Suprapubic skin (tissue), 4 donors: Measurements from ENCODE around the gene TMSB15C.

Experiments
- EP300 ChIP-seq: sonication (generic); formaldehyde crosslinking; IDR thresholded peaks from one replicate; pipeline ENCODE4 v1.6.1; 2017; ENCODE audit warnings: antibody characterized with exemption
- POLR2A ChIP-seq, 2 donors: fragments of 450-650 bp; IDR thresholded peaks; one replicate each; pipeline ENCODE4 v1.6.1; 2017; ENCODE audit warnings: antibody characterized with exemption in 2 of 2, mild to moderate bottlenecking in 2 of 2, moderate library complexity in 2 of 2
- POLR2AphosphoS5 ChIP-seq, 3 donors: sonication (generic); formaldehyde crosslinking; IDR thresholded peaks; one replicate each; pipeline ENCODE4 v1.6.1; 2017; ENCODE audit warnings: antibody characterized with exemption in 3 of 3
- TF ChIP-seq, protein P1 (sequence below), 2 donors: fragments of 200-600 bp in 1 of 2; fragments of 450-650 bp in 1 of 2; sonication (generic) in 1 of 2; IDR thresholded peaks; one replicate each; pipeline ENCODE4 v1.5.1; 2016 to 2019; ENCODE audit warnings: antibody characterized with exemption in 2 of 2, mild to moderate bottlenecking in 1 of 2, moderate library complexity in 1 of 2

- TF ChIP-seq POLR2A (IDR thresholded peaks at IDR 0.05) (no peak), EP300 (no peak), POLR2AphosphoS5 (IDR thresholded peaks at IDR 0.05) (no peak)
- TF ChIP-seq, protein P1, sequence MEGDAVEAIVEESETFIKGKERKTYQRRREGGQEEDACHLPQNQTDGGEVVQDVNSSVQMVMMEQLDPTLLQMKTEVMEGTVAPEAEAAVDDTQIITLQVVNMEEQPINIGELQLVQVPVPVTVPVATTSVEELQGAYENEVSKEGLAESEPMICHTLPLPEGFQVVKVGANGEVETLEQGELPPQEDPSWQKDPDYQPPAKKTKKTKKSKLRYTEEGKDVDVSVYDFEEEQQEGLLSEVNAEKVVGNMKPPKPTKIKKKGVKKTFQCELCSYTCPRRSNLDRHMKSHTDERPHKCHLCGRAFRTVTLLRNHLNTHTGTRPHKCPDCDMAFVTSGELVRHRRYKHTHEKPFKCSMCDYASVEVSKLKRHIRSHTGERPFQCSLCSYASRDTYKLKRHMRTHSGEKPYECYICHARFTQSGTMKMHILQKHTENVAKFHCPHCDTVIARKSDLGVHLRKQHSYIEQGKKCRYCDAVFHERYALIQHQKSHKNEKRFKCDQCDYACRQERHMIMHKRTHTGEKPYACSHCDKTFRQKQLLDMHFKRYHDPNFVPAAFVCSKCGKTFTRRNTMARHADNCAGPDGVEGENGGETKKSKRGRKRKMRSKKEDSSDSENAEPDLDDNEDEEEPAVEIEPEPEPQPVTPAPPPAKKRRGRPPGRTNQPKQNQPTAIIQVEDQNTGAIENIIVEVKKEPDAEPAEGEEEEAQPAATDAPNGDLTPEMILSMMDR (IDR thresholded peaks at IDR 0.05): no peak
Observed at GRCh38 chrX:104117759-104118158, 41.7 kb upstream of the TMSB15C start.
